DMS114 treated with DMSO at 0.1 percent for 48 hours (cell line): ENCODE measurements around the gene CFTR.
"Not testable (repeated sequence)": the region's sequence is repeated elsewhere in the genome, so short reads cannot be mapped to it uniquely, and the experiment has no call there.

Experiments
- DNase-seq: peaks from one replicate; lab custom pipeline; 2025; ENCODE audit not compliant: unreplicated experiment; lab: John Stamatoyannopoulos, UW

CFTR gene

GRCh38 chr7:117682681-117683385 is 203.0 kb downstream of the CFTR start:
- DNase-seq = no peak

- DNase-seq = no peak
These were observed 203.8 kb downstream of the CFTR start for GRCh38 chr7:117683430-117684175.

GRCh38 chr7:117685795-117686194 is 206.0 kb downstream of the CFTR start:
- DNase-seq = no peak

GRCh38 chr7:117686311-117686935 is 206.6 kb downstream of the CFTR start:
- no peak for DNase-seq

- no peak for DNase-seq
These were observed 208.3 kb downstream of the CFTR start for GRCh38 chr7:117688126-117688525.

GRCh38 chr7:117689406-117689805 is 209.6 kb downstream of the CFTR start:
- DNase-seq = no peak

- no peak for DNase-seq
These were observed 210.3 kb downstream of the CFTR start for GRCh38 chr7:117690147-117690546.

- no peak for DNase-seq
These were observed 212.5 kb downstream of the CFTR start for GRCh38 chr7:117692338-117692737.

- no peak for DNase-seq
These were observed 218.2 kb downstream of the CFTR start for GRCh38 chr7:117698018-117698417.

GRCh38 chr7:117704063-117704462 is 224.2 kb downstream of the CFTR start:
- DNase-seq = no peak

GRCh38 chr7:117705630-117706029 is 225.8 kb downstream of the CFTR start:
- DNase-seq = no peak

GRCh38 chr7:117706210-117706609 is 226.4 kb downstream of the CFTR start:
- no peak for DNase-seq

GRCh38 chr7:117707080-117707479 is 227.3 kb downstream of the CFTR start:
- no peak for DNase-seq

GRCh38 chr7:117708173-117708572 is 228.3 kb downstream of the CFTR start:
- DNase-seq = not testable (repeated sequence)

- no peak for DNase-seq
These were observed 231.7 kb downstream of the CFTR start for GRCh38 chr7:117711556-117711955.

- DNase-seq = peak; percentile 45
These were observed 236.1 kb downstream of the CFTR start for GRCh38 chr7:117715784-117716445.

- DNase-seq = no peak
These were observed 237.0 kb downstream of the CFTR start for GRCh38 chr7:117716707-117717299.

- DNase-seq = no peak
These were observed 237.5 kb downstream of the CFTR start for GRCh38 chr7:117717357-117717756.
